ENCODE data around the gene NCS1. TPM values are rescaled to one million over a fixed set of nuclear protein-coding genes. Genes with fewer than 3 reads are reported as not detected.
"Not testable (repeated sequence)": the region's sequence is repeated elsewhere in the genome, so short reads cannot be mapped to it uniquely, and the experiment has no call there.

The NCS1 gene
- total RNA-seq, 1 donor from 2014 or later, result 44.8 TPM

DNA sequence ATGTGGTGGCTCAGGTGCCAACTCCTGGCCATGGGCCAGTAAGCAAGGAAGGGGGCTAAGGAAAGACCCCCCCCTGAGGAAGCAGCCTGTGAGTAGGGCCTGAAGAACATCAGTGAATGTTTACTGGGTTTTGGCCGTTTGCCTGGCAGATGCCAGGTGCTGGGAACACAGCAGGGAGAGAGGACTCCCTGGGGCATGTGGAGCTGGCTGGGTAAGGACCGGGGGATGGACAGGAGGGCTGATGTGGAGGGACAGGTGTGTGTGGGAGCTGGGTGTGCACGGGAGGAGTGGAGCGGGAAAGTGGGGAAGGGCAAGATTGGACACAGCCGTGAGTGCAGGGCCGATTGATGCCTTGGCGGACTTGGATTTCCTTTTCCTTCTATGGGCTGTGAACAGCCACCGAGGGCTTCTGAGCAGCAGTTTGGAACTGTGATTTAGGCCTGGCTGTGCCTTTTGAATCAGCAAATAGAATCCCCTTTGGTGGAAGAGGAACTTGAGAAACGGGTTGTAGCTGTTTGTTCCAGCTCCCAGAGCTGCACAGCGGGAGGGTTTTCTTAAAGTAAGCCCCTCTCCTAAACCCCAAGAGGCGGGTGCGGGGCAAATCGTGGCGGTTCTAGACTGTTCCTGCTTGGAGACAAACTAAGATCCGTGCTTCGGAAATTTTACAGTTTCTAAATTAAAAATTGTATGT is 96.5 kb downstream of the NCS1 start:
- H3K4me3 Mint-ChIP-seq, result no peak overlapping the region
- peaks cover 50% of the 10 kb centered on the region for H3K27me3 Mint-ChIP-seq (ENCODE audit: low read depth)
- no peak overlapping the region for H3K27ac Mint-ChIP-seq
- TF ChIP-seq, protein P1, sequence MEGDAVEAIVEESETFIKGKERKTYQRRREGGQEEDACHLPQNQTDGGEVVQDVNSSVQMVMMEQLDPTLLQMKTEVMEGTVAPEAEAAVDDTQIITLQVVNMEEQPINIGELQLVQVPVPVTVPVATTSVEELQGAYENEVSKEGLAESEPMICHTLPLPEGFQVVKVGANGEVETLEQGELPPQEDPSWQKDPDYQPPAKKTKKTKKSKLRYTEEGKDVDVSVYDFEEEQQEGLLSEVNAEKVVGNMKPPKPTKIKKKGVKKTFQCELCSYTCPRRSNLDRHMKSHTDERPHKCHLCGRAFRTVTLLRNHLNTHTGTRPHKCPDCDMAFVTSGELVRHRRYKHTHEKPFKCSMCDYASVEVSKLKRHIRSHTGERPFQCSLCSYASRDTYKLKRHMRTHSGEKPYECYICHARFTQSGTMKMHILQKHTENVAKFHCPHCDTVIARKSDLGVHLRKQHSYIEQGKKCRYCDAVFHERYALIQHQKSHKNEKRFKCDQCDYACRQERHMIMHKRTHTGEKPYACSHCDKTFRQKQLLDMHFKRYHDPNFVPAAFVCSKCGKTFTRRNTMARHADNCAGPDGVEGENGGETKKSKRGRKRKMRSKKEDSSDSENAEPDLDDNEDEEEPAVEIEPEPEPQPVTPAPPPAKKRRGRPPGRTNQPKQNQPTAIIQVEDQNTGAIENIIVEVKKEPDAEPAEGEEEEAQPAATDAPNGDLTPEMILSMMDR (IDR thresholded peaks at IDR 0.05; ENCODE audit: unreplicated experiment), result no peak
- no peak for DNase-seq (ENCODE audit: low spot score in 2 of 2, unreplicated experiment in 2 of 2)
- peaks cover 19% of the 10 kb centered on the region for H3K4me1 Mint-ChIP-seq
- no peaks in the 10 kb centered on the region for H3K36me3 Mint-ChIP-seq
- no peaks in the 10 kb centered on the region for H3K9me3 Mint-ChIP-seq

DNA sequence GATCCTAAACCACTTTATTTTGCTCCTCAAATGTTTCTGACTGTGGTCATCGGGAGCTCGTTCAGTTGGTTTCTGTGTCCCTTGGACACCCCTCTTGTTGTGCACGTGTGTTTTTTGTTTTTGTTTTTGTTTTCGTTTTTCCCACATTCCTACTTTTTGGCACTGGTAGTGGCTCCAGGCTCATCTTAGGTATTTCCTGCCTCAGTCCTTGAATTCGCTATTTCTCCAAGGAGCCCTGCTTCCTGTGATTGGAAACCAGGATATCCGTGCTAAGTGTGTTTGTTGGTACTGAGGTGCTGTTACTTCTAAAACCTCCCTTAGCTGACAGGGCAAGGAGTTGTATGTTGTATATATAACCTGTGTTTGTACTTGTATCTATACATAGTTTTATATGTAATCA is 99.3 kb downstream of the NCS1 start:
- TF ChIP-seq, protein P1 (IDR thresholded peaks at IDR 0.05; ENCODE audit: unreplicated experiment), result no peak
- Mint-ChIP-seq H3K27ac (no peak overlapping the region), H3K4me3 (no peak overlapping the region), H3K36me3 (no peaks in the 10 kb centered on the region), H3K9me3 (no peaks in the 10 kb centered on the region), H3K27me3 (ENCODE audit: low read depth) (peaks cover 26% of the 10 kb centered on the region), H3K4me1 (peaks cover 12% of the 10 kb centered on the region)
- DNase-seq (ENCODE audit: low spot score in 2 of 2, unreplicated experiment in 2 of 2), result no peak

DNA sequence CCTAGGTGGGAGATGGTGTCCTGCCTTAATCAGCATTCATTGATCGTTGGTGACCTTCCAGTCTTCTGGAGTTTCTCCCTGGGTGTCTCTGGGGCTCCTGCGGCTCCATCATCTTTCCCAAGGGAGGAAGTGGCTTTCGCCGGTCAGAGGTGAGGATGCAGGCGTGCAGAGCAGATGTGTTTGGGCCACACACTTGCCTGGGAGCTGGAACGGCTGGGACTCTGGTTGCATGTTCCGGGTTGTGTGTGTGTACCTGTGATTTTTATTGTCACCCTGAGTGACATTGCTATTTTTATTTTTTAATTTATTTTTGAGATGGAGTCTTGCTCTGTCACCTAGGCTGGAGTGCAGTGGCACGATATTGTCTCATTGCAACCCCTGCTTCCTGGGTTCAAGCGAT is 103.0 kb downstream of the NCS1 start:
- Mint-ChIP-seq H3K27ac (no peak overlapping the region), H3K36me3 (no peaks in the 10 kb centered on the region), H3K9me3 (no peaks in the 10 kb centered on the region), H3K4me3 (no peak overlapping the region), H3K27me3 (ENCODE audit: low read depth) (no peaks in the 10 kb centered on the region), H3K4me1 (peaks cover 2% of the 10 kb centered on the region)
- TF ChIP-seq, protein P1 (IDR thresholded peaks at IDR 0.05; ENCODE audit: unreplicated experiment), result no peak
- no peak for DNase-seq (ENCODE audit: low spot score in 2 of 2, unreplicated experiment in 2 of 2)

DNA sequence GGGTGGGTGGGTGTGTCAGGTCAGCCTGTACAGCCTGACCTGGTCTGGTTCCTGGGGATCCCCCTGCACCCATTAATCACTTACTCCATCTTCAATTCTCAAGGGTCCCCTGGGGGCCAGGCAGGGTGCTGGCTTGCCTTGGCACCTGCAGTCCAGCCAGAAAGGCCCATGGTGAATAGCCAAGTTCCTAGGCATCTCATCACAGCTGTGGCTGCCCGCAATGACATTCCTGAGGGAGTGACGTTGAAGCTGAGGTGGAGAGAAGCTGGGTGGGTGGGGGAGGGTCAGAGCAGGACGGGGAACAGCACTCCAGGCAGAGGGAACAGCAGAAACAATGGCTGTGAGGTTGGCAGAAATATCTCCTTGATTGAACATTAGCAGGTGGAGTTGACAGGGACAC is 103.9 kb downstream of the NCS1 start:
- H3K27ac Mint-ChIP-seq, result no peak overlapping the region
- H3K9me3 Mint-ChIP-seq, result no peaks in the 10 kb centered on the region
- no peaks in the 10 kb centered on the region for H3K27me3 Mint-ChIP-seq (ENCODE audit: low read depth)
- no peak for DNase-seq (ENCODE audit: low spot score in 2 of 2, unreplicated experiment in 2 of 2)
- peaks cover 2% of the 10 kb centered on the region for H3K4me1 Mint-ChIP-seq
- H3K36me3 Mint-ChIP-seq, result no peaks in the 10 kb centered on the region
- no peak overlapping the region for H3K4me3 Mint-ChIP-seq
- TF ChIP-seq, protein P1 (IDR thresholded peaks at IDR 0.05; ENCODE audit: unreplicated experiment), result no peak

DNA sequence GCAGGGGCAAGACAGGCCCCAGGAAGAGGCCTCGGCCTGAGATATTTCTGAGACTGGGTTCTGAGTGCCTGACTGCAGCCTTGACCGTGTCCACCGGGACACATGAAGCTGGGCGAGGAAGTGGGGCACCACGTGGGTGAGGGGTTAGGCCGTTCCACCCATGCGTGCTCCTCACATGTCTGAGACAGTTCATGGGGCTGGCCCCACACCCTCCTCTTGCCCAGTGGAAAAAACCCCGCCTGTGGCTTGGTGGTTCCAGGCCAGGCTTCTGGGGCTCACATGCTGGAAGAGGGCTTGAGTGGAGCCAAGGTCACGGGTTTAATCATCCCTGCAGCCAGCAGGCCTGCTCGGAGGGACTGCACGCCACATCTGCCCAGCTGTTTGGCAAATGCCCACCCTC is 104.8 kb downstream of the NCS1 start:
- Mint-ChIP-seq H3K27ac (no peak overlapping the region), H3K9me3 (no peaks in the 10 kb centered on the region), H3K27me3 (ENCODE audit: low read depth) (peaks cover 1% of the 10 kb centered on the region), H3K4me1 (peaks cover under 1% of the 10 kb centered on the region), H3K36me3 (no peaks in the 10 kb centered on the region), H3K4me3 (no peak overlapping the region)
- no peak for DNase-seq (ENCODE audit: low spot score in 2 of 2, unreplicated experiment in 2 of 2)
- TF ChIP-seq, protein P1 (IDR thresholded peaks at IDR 0.05; ENCODE audit: unreplicated experiment), result no peak

DNA sequence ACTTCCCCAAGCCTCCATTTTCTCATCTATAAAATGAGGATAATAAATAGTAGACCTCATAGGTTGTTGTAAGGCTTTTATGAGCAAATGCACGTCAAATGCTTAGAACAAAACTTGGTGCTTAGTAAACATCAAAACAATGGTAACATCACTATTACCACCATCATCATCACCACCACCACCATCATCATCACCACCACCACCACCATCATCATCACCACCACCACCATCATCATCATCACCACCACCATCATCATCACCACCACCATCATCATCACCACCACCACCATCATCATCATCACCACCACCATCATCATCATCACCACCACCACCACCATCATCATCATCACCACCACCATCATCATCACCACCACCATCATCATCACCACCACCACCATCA is 105.3 kb downstream of the NCS1 start:
- H3K27ac Mint-ChIP-seq; H3K4me3 Mint-ChIP-seq; H3K27me3 Mint-ChIP-seq (ENCODE audit: low read depth); H3K9me3 Mint-ChIP-seq; DNase-seq (ENCODE audit: low spot score in 2 of 2, unreplicated experiment in 2 of 2); H3K4me1 Mint-ChIP-seq; H3K36me3 Mint-ChIP-seq: not testable (repeated sequence)

All from mesothelial cell of epicardium (in vitro differentiated cells).